SK-N-SH treated with all-trans-retinoic acid at 6 μM for 48 hours (cell line): Measurements from ENCODE around the gene TCERG1L.

ENCODE experiments used
- CSDC2 ChIP-seq: fragments of 250-450 bp; sonication (Bioruptor Pico); IDR thresholded peaks from 2 replicates; pipeline ENCODE4 v1.5.0; 2020; ENCODE audit warnings: mild to moderate bottlenecking, moderate library complexity
- ISL1 ChIP-seq: fragments of 250-450 bp; sonication (Bioruptor Pico); IDR thresholded peaks from 2 replicates; pipeline ENCODE4 v2.1.2; 2022; ENCODE audit warnings: mild to moderate bottlenecking, moderate library complexity
- PATZ1 ChIP-seq: fragments of 250-450 bp; sonication (Bioruptor Pico); IDR thresholded peaks from 2 replicates; pipeline ENCODE4 v1.8.0; 2020; ENCODE audit warnings: mild to moderate bottlenecking, moderate library complexity, borderline replicate concordance
- PPARA ChIP-seq: fragments of 250-450 bp; sonication (Bioruptor Pico); IDR thresholded peaks from 2 replicates; pipeline ENCODE4 v1.5.0; 2020; ENCODE audit warnings: mild to moderate bottlenecking, borderline replicate concordance
- RARB ChIP-seq: fragments of 250-450 bp; sonication (Bioruptor Pico); IDR thresholded peaks from 2 replicates; pipeline ENCODE4 v1.8.0; 2021; ENCODE audit warnings: mild to moderate bottlenecking, moderate library complexity
- SNAI2 ChIP-seq: fragments of 250-450 bp; sonication (Bioruptor Pico); IDR thresholded peaks from 2 replicates; pipeline ENCODE4 v1.5.0; 2020; ENCODE audit warnings: mild to moderate bottlenecking, moderate library complexity
- TCF4 ChIP-seq: fragments of 250-450 bp; sonication (Bioruptor Pico); IDR thresholded peaks from 2 replicates; pipeline ENCODE4 v1.8.0; 2021; ENCODE audit warnings: mild to moderate bottlenecking, moderate library complexity, borderline replicate concordance
- TOX ChIP-seq: fragments of 250-450 bp; sonication (Bioruptor Pico); IDR thresholded peaks from 2 replicates; pipeline ENCODE4 v1.8.0; 2021; ENCODE audit warnings: mild to moderate bottlenecking, moderate library complexity, borderline replicate concordance
- TSHZ2 ChIP-seq: fragments of 250-450 bp; sonication (Bioruptor Pico); IDR thresholded peaks from 2 replicates; pipeline ENCODE4 v1.5.0; 2020; ENCODE audit warnings: mild to moderate bottlenecking, moderate library complexity
- ZFP30 ChIP-seq: fragments of 450-650 bp; formaldehyde crosslinking; IDR thresholded peaks from 2 replicates; pipeline ENCODE4 v1.5.0; 2022; ENCODE audit warnings: mild to moderate bottlenecking, moderate library complexity

GRCh38 chr10:131221632-131222277 is 89.8 kb downstream of the TCERG1L start:
- TF ChIP-seq PATZ1 (CRISPR knock-in tag) (no peak), SNAI2 (CRISPR knock-in tag) (no peak), TCF4 (CRISPR knock-in tag) (no peak), CSDC2 (CRISPR knock-in tag) (no peak), PPARA (CRISPR knock-in tag) (no peak), ISL1 (no peak), RARB (CRISPR knock-in tag) (no peak), ZFP30 (CRISPR knock-in tag) (no peak), TOX (CRISPR knock-in tag) (no peak), TSHZ2 (CRISPR knock-in tag) (no peak)
